ENCODE results near the gene BICDL1.

The BICDL1 gene

GRCh38 chr12:120103044-120103338 is 114.0 kb downstream of the BICDL1 start:
- DNase-seq, result no peak

GRCh38 chr12:120103371-120103770 is 114.3 kb downstream of the BICDL1 start:
- DNase-seq, result no peak

- no peak for DNase-seq
Observed at GRCh38 chr12:120106151-120106550, 117.1 kb downstream of the BICDL1 start.

- no peak for DNase-seq
Observed at GRCh38 chr12:120109570-120110267, 120.7 kb downstream of the BICDL1 start.

GRCh38 chr12:120110550-120111501 is 121.8 kb downstream of the BICDL1 start:
- DNase-seq, result no peak

- DNase-seq, result no peak
Observed at GRCh38 chr12:120115066-120115465, 126.0 kb downstream of the BICDL1 start.

GRCh38 chr12:120115692-120116440 is 126.8 kb downstream of the BICDL1 start:
- DNase-seq, result peak in 1 of 2 experiments; percentile 37

GRCh38 chr12:120116441-120116791 is 127.4 kb downstream of the BICDL1 start, which contains the start of gene RAB35:
Gene RAB35 (minus strand): TSS chr12:120116753. CDS start chr12:120116650, 103 bp downstream.
- no peak for DNase-seq

- peak; percentile 91 to 94 for DNase-seq
Observed at GRCh38 chr12:120116792-120117651, 128.0 kb downstream of the BICDL1 start.

GRCh38 chr12:120117961-120118320 is 128.9 kb downstream of the BICDL1 start:
- DNase-seq, result no peak

- peak in 1 of 2 experiments; percentile 20 for DNase-seq
Observed at GRCh38 chr12:120118321-120119061, 129.5 kb downstream of the BICDL1 start.

- no peak for DNase-seq
Observed at GRCh38 chr12:120119271-120119973, 130.4 kb downstream of the BICDL1 start.

GRCh38 chr12:120121343-120121742 is 132.3 kb downstream of the BICDL1 start:
- no peak for DNase-seq

GRCh38 chr12:120121766-120122293 is 132.8 kb downstream of the BICDL1 start:
- no peak for DNase-seq

- no peak for DNase-seq
Observed at GRCh38 chr12:120125029-120125428, 136.0 kb downstream of the BICDL1 start.

GRCh38 chr12:120125792-120126634 is 137.0 kb downstream of the BICDL1 start:
- no peak for DNase-seq

GRCh38 chr12:120126635-120127005 is 137.6 kb downstream of the BICDL1 start:
- no peak for DNase-seq

- DNase-seq, result no peak
Observed at GRCh38 chr12:120130011-120130410, 141.0 kb downstream of the BICDL1 start.

- DNase-seq, result no peak
Observed at GRCh38 chr12:120131116-120131515, 142.1 kb downstream of the BICDL1 start.

Measured in NCI-H2081 (cell line).